ENCODE results near the gene NEURL1B.

NEURL1B gene

GRCh38 chr5:172594431-172594830 lies 46.6 kb upstream of the NEURL1B start:
- no peaks in the 10 kb centered on the region for H3K36me3 ChIP-seq
- H3K27ac ChIP-seq = no peak overlapping the region
- H3K9me3 ChIP-seq = no peaks in the 10 kb centered on the region
- TF ChIP-seq CTCF (IDR thresholded peaks at IDR 0.05) = no peak
- H3K4me1 ChIP-seq (ENCODE audit: control insufficient read depth in 1 of 2, insufficient read depth in 1 of 2, low read depth in 1 of 2, low read length in 1 of 2) = no peaks in the 10 kb centered on the region
- H3K4me3 ChIP-seq (ENCODE audit: low read depth in 1 of 2, low read length in 1 of 2) = no peak overlapping the region
- no peaks in the 10 kb centered on the region for H3K27me3 ChIP-seq

- no peak overlapping the region for H3K27ac ChIP-seq
- no peak overlapping the region for H3K4me3 ChIP-seq (ENCODE audit: low read depth in 1 of 2, low read length in 1 of 2)
- no peaks in the 10 kb centered on the region for H3K4me1 ChIP-seq (ENCODE audit: control insufficient read depth in 1 of 2, insufficient read depth in 1 of 2, low read depth in 1 of 2, low read length in 1 of 2)
- no peaks in the 10 kb centered on the region for H3K27me3 ChIP-seq
- H3K36me3 ChIP-seq = no peaks in the 10 kb centered on the region
- TF ChIP-seq CTCF (IDR thresholded peaks at IDR 0.05) = no peak
- no peaks in the 10 kb centered on the region for H3K9me3 ChIP-seq
Measured at GRCh38 chr5:172594867-172595466, 46.1 kb upstream of the NEURL1B start.

- Histone ChIP-seq H3K9me3 (no peaks in the 10 kb centered on the region), H3K27ac (no peak overlapping the region), H3K4me1 (ENCODE audit: control insufficient read depth in 1 of 2, insufficient read depth in 1 of 2, low read depth in 1 of 2, low read length in 1 of 2) (no peaks in the 10 kb centered on the region), H3K36me3 (no peaks in the 10 kb centered on the region), H3K27me3 (no peaks in the 10 kb centered on the region), H3K4me3 (ENCODE audit: low read depth in 1 of 2, low read length in 1 of 2) (no peak overlapping the region)
- no peak for TF ChIP-seq CTCF (IDR thresholded peaks at IDR 0.05)
Measured at GRCh38 chr5:172595596-172596455, 45.2 kb upstream of the NEURL1B start.

- Histone ChIP-seq H3K27me3 (no peaks in the 10 kb centered on the region), H3K36me3 (no peaks in the 10 kb centered on the region), H3K4me1 (ENCODE audit: control insufficient read depth in 1 of 2, insufficient read depth in 1 of 2, low read depth in 1 of 2, low read length in 1 of 2) (no peaks in the 10 kb centered on the region), H3K27ac (no peak overlapping the region), H3K4me3 (ENCODE audit: low read depth in 1 of 2, low read length in 1 of 2) (no peak overlapping the region), H3K9me3 (no peaks in the 10 kb centered on the region)
- TF ChIP-seq CTCF (IDR thresholded peaks at IDR 0.05) = no peak
Measured at GRCh38 chr5:172596638-172597231, 44.3 kb upstream of the NEURL1B start.

GRCh38 chr5:172597755-172598155 lies 43.3 kb upstream of the NEURL1B start:
- Histone ChIP-seq H3K4me3 (ENCODE audit: low read depth in 1 of 2, low read length in 1 of 2) (no peak overlapping the region), H3K27me3 (no peaks in the 10 kb centered on the region), H3K9me3 (no peaks in the 10 kb centered on the region), H3K27ac (no peak overlapping the region), H3K4me1 (ENCODE audit: control insufficient read depth in 1 of 2, insufficient read depth in 1 of 2, low read depth in 1 of 2, low read length in 1 of 2) (no peaks in the 10 kb centered on the region), H3K36me3 (no peaks in the 10 kb centered on the region)
- TF ChIP-seq CTCF (IDR thresholded peaks at IDR 0.05) = no peak
